ENCODE measurements around the gene TKTL1.
"Not testable (repeated sequence)": the region's sequence is repeated elsewhere in the genome, so short reads cannot be mapped to it uniquely, and the experiment has no call there.

TKTL1 gene

DNA sequence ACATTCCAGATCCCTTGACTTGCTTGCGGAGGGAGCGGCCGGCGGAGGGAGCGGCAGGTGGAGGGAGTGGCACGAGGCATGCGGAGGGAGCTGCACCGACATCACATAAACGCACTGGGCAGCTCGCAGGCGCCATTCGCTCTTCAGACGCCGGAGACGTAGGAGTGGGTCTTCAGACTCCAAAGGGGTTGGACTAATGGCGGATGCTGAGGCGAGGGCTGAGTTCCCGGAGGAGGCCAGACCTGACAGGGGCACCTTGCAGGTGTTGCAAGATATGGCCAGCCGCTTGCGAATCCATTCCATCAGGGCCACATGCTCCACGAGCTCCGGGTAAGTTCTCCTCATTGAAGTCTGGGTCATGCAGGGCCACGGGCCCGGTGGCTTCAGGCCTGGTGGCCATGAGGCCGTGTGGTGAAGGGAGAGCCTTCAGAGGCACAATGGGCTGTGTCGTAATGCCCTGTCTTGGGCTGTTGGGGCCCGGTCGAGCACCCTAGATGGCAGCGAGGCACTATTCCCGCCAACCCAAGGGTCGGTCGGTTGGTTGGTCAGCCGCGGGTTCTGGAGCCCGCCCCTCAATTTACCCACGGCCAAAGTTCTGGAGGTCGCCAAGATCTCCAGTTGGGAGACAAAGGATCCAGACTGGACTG is at the start of gene TKTL1:
Gene TKTL1 (plus strand): TSS at position 132 of the 647 bp plus-strand sequence. CDS start 65 bp downstream, at position 197.
- no peak for DNase-seq (ENCODE audit: low read depth)

GRCh38 chrX:154247377-154248045 is 48.1 kb upstream of the TKTL1 start:
- DNase-seq (ENCODE audit: low read depth) = not testable (repeated sequence)

GRCh38 chrX:154248076-154248475 is 47.5 kb upstream of the TKTL1 start:
- not testable (repeated sequence) for DNase-seq (ENCODE audit: low read depth)

GRCh38 chrX:154257282-154257681 is 38.3 kb upstream of the TKTL1 start, which contains the start of gene OPN1MW3:
Gene OPN1MW3, plus strand, starts transcription at chrX:154257582. Its CDS starts 38 bp downstream, at chrX:154257620.
- DNase-seq (ENCODE audit: low read depth) = not testable (repeated sequence)

DNA sequence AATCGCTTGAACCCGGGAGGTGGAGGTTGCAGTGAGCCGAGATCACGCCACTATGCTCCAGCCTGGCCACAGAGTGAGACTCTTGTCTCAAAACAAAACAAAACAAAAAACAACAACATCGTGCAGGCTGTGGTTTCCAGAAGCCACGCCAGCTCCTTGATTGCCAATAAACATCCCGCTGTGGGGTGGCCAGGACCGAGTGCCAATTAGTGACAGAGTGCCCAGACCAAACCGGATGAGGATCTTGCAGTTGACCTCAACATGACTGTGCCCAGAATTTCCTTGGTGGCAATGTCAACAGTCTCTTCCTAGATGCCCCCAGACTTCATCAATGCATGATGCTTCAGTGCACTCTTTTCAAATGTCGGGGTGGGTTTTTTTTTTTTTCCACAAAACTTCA is 36.9 kb upstream of the TKTL1 start:
- not testable (repeated sequence) for DNase-seq (ENCODE audit: low read depth)

DNA sequence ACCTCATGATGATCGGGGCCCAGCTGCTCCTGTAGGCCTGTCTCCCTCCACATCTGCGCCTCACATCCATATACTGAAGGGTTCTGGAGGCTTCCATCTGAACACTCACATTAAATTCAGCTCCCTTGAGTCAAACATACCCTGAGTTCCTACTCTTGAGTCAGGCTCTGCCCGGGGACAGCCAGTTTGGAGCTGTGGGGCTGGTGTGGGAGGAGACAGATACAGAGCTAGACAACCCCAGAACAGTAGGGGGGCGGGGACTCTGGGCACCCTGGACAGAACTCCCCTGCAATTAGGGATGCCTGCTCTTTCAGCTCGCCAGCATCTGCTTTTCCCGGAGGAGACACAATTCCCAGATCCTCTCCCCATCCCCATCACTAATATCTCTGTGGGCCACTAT is 32.5 kb upstream of the TKTL1 start:
- DNase-seq (ENCODE audit: low read depth) = not testable (repeated sequence)

GRCh38 chrX:154269245-154269644 is 26.4 kb upstream of the TKTL1 start:
- DNase-seq (ENCODE audit: low read depth) = not testable (repeated sequence)

DNA sequence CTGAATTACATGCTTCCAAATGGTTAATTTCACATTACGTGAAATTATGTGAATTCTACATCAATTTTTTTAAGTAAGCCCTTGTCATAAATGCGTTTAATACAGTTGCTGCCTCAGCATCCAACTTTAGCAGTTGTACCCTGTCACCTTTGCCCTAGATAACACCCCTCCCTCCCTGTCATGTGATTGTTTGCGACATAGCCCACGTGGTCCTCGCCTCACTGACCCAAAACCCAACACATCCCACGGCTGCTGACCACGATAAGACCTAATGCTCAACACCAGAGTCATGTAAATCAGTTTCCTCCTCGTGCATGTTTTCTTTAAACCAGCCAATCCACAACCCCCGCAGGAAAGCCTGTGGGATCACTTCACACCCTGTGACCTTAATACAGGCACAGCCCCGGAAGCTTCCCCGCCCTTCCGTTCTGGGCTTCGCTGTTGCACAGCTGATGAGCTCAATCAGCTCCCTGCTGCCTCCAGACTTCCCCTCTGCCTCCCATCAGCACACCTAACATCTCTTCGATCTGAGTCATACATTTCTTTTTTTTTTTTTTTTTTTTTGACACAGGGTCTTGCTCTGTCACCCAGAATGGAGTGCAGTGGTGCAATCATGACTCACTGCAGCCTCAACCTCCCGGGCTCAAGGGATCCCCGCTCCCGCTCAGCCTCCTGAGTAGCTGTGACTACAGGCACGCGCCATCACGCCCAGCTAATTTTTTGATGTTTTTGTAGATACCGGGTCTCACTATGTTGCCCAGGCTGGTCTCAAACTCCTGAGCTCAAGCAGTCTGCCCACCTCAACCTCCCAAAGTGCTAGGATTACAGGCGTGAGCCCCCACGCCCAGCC is 10.9 kb upstream of the TKTL1 start:
- not testable (repeated sequence) for DNase-seq (ENCODE audit: low read depth)

- DNase-seq (ENCODE audit: low read depth) = not testable (repeated sequence)
These were observed 9.2 kb upstream of the TKTL1 start for GRCh38 chrX:154286406-154286805.

- DNase-seq (ENCODE audit: low read depth) = no peak
These were observed 612 bp upstream of the TKTL1 start, which contains the start of gene TEX28 for GRCh38 chrX:154294791-154295574. Gene TEX28, minus strand, starts transcription at chrX:154295124. Its CDS starts 3,007 bp downstream, at chrX:154292117.

DNA sequence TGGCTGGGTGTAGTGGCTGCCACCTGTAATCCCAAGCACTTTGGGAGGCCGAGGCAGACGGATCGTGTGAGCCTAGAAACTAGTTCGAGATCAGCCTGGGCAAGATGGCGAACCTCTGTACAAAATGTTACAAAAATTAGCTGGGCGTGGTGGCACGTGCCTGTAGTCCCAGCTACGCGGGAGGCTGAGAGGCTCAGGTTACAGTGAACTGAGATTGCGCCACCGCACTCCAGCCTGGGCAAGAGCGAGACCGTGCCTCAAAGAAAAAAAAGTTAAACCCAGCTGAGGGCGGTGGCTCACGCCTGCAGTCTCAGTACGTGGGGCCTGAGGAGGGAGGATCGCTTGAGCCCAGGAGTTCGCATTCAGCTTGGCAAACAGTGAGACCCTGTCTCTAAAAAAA is 1.1 kb downstream of the TKTL1 start:
- DNase-seq (ENCODE audit: low read depth) = no peak

- no peak for DNase-seq (ENCODE audit: low read depth)
These were observed 2.7 kb downstream of the TKTL1 start for GRCh38 chrX:154298312-154298711.

GRCh38 chrX:154300816-154301215 is 5.2 kb downstream of the TKTL1 start:
- no peak for DNase-seq (ENCODE audit: low read depth)

DNA sequence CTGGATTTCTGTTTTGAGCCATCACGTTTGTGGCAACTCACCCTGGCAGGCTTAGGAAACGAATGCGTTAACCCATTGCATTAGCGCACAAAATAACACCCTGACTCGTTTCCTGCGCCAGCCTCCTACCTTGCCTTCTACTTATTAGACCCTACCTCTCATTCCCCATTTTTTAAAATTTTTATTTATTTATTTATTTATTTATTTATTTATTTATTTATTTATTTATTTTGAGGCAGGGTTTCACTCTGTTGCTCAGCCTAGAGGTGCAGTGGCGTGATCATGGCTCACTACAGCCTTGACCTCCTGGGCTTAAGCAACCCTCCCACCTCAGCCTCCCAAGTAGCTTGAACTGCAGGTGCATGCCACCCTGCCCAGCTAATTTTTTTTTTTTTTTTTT is 7.4 kb downstream of the TKTL1 start:
- not testable (repeated sequence) for DNase-seq (ENCODE audit: low read depth)

- no peak for DNase-seq (ENCODE audit: low read depth)
These were observed 7.9 kb downstream of the TKTL1 start for GRCh38 chrX:154303476-154303875.

DNA sequence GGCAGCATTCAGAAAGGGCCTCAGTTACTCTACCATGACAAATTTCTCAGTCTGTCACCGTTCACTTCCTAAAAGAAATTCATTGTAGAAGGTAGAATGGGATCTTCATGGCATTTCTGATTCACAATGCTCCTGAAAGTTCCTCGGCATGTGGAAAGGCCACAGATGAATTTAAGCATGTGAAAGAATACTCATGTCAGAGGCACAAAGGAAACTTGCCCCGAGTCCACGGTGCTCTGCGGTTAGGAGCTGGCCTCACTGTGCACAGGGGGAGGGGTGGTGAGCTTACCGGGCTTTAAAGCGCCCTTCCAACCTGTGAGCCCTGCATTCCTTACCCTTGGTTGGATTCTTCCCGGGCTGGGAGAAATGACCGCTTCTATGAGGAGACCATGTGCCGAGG is 9.3 kb downstream of the TKTL1 start:
- DNase-seq (ENCODE audit: low read depth) = no peak

DNA sequence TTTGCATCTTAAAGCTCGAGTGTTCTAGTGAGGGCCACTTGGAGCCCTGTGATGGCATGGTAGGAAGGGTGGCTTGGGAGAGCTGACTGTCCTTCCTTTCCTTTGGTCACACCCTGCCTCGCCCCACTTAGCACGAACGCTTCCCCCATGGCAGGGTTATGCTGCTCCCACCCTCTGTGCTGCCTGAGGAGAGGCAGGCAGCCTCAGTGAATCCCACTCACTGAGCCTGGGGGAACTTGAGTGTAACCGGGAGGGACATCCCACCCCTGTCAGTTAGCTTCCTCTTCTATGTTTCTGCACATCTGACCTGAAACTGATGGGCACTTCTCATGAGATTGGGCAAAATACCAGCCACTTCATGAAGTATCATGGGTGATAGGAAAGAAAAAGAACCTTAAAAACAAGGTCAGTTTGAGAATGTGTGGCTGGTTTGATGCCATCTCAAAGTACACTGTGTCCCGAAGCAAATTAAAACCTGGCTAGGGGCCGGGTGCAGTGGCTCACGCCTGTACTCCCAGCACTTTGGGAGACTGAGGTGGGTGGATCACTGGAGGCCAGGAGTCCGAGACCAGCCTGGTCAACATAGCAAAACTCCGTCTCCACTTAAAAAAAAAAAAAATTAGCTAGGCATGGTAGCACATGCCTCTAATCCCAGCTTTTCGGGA is 10.1 kb downstream of the TKTL1 start:
- DNase-seq (ENCODE audit: low read depth) = no peak

- DNase-seq (ENCODE audit: low read depth) = no peak
These were observed 11.6 kb downstream of the TKTL1 start for GRCh38 chrX:154307202-154307601.

DNA sequence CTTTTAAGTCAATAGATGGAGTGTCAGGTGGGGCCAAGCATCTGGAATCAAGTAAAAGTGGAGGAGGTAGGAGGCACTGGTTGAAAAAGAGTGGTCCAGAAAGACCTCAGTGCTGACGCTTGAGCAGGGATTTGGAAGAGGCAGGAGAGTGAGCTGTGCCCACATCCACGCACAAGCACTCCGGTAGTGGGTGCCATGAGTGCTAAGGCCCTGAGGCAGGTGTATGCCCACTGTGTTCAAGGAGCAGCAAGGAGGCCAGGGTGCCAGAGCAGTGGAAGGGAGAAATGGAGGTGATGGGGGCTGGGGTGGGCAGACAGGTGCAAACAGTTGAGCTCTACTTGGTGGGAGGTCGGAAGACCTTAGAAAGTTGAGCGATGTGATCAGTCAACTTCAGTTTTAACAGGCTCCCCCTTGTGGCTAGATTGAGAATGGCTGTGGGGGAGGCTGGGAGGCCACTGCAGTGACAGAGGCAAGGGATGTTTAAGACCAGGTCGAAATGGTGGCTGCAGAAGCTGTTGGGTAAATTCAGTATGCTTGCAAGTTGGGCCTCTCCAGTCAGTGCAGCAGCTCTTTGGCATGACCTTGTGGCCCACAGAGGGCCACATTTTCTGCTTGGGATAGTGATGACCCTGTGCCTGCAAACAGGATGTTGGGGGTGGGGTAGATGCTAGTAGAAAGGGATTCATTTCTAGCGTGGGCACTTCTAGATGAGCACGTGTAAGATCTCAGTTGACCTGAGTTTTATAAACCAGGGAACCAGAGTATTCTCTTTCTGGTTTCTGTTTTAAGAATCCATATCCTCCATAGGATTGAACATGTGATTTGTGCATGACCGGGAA is 12.7 kb downstream of the TKTL1 start:
- DNase-seq (ENCODE audit: low read depth) = peak; percentile 36
